Liver (tissue), 3 donors: ENCODE data around the gene RIMBP2.

ENCODE experiments used
- EGR1 ChIP-seq, 2 donors: IDR thresholded peaks; 2 replicates each; pipeline ENCODE4 v1.6.1; 2016 to 2018; ENCODE audit warnings: antibody characterized with exemption in 2 of 2, low read depth in 2 of 2
- JUND ChIP-seq, 2 donors: IDR thresholded peaks; 2 replicates each; pipeline ENCODE4 v1.6.1; 2016; ENCODE audit warnings: antibody characterized with exemption in 2 of 2
- RAD21 ChIP-seq, 2 donors: IDR thresholded peaks; 2 replicates each; pipeline ENCODE4 v1.6.1; 2016; ENCODE audit warnings: antibody characterized with exemption in 2 of 2, mild to moderate bottlenecking in 2 of 2
- RXRA ChIP-seq, 2 donors: IDR thresholded peaks; 2 replicates each; pipeline ENCODE4 v1.6.1; 2017 to 2018; ENCODE audit warnings: antibody characterized with exemption in 2 of 2, mild to moderate bottlenecking in 1 of 2
- SP1 ChIP-seq: IDR thresholded peaks from 2 replicates; pipeline ENCODE4 v1.6.1; 2018; ENCODE audit warnings: antibody characterized with exemption, mild to moderate bottlenecking
- TAF1 ChIP-seq: conservative IDR thresholded peaks from 2 replicates; pipeline ENCODE4 v1.6.1; 2016; ENCODE audit warnings: antibody characterized with exemption, mild to moderate bottlenecking
- YY1 ChIP-seq: IDR thresholded peaks from 2 replicates; pipeline ENCODE4 v1.6.1; 2016; ENCODE audit warnings: antibody characterized with exemption, mild to moderate bottlenecking
- TF ChIP-seq, protein P1 (sequence below): fragments of 150-350 bp; IDR thresholded peaks from 2 replicates; pipeline ENCODE4 v1.5.1; 2017; ENCODE audit warnings: improper control_type of control experiment, low read depth, low read length; ENCODE audit not compliant: missing input control
- TF ChIP-seq, protein P2 (sequence below): IDR thresholded peaks from 2 replicates; pipeline ENCODE4 v1.6.1; 2016; ENCODE audit warnings: antibody characterized with exemption
- TF ChIP-seq, protein P3 (sequence below): IDR thresholded peaks from 2 replicates; pipeline ENCODE4 v1.6.1; 2016; ENCODE audit warnings: antibody characterized with exemption
- TF ChIP-seq, protein P4 (sequence below): IDR thresholded peaks from 2 replicates; pipeline ENCODE4 v1.6.1; 2016; ENCODE audit warnings: antibody characterized with exemption
- TF ChIP-seq, protein P5 (sequence below): IDR thresholded peaks from 2 replicates; pipeline ENCODE4 v1.6.1; 2016; ENCODE audit warnings: antibody characterized with exemption, mild to moderate bottlenecking
- donor health status: healthy.
- donor health status: healthy.

DNA sequence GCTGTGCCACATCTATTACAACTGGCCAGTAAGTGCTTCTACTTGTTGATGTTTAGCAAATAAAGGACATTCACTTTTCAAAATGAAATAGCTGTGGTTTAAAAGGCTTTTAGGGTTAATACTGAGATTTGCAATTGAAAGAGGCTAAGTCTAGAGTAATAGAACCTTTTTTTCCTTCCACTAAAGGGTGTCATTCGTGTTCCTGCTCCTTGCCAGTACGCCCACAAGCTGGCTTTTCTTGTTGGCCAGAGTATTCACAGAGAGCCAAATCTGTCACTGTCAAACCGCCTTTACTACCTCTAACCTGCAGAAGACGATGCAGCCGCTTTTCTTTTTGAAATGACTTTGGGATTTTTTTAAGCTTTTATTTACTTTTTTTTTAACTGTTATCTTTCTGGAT is 344.8 kb downstream of the RIMBP2 start:
- TF ChIP-seq, protein P1, sequence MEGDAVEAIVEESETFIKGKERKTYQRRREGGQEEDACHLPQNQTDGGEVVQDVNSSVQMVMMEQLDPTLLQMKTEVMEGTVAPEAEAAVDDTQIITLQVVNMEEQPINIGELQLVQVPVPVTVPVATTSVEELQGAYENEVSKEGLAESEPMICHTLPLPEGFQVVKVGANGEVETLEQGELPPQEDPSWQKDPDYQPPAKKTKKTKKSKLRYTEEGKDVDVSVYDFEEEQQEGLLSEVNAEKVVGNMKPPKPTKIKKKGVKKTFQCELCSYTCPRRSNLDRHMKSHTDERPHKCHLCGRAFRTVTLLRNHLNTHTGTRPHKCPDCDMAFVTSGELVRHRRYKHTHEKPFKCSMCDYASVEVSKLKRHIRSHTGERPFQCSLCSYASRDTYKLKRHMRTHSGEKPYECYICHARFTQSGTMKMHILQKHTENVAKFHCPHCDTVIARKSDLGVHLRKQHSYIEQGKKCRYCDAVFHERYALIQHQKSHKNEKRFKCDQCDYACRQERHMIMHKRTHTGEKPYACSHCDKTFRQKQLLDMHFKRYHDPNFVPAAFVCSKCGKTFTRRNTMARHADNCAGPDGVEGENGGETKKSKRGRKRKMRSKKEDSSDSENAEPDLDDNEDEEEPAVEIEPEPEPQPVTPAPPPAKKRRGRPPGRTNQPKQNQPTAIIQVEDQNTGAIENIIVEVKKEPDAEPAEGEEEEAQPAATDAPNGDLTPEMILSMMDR: no peak
- TF ChIP-seq SP1 (no peak), RXRA (IDR thresholded peaks at IDR 0.05) (no peak), RAD21 (IDR thresholded peaks at IDR 0.05) (no peak), YY1 (no peak), JUND (IDR thresholded peaks at IDR 0.05) (no peak), EGR1 (IDR thresholded peaks at IDR 0.05; ENCODE audit: low read depth in 2 of 2) (no peak), TAF1 (no peak)
- TF ChIP-seq, protein P2, sequence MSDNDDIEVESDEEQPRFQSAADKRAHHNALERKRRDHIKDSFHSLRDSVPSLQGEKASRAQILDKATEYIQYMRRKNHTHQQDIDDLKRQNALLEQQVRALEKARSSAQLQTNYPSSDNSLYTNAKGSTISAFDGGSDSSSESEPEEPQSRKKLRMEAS: no peak
- TF ChIP-seq, protein P3, sequence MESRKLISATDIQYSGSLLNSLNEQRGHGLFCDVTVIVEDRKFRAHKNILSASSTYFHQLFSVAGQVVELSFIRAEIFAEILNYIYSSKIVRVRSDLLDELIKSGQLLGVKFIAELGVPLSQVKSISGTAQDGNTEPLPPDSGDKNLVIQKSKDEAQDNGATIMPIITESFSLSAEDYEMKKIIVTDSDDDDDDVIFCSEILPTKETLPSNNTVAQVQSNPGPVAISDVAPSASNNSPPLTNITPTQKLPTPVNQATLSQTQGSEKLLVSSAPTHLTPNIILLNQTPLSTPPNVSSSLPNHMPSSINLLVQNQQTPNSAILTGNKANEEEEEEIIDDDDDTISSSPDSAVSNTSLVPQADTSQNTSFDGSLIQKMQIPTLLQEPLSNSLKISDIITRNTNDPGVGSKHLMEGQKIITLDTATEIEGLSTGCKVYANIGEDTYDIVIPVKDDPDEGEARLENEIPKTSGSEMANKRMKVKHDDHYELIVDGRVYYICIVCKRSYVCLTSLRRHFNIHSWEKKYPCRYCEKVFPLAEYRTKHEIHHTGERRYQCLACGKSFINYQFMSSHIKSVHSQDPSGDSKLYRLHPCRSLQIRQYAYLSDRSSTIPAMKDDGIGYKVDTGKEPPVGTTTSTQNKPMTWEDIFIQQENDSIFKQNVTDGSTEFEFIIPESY: no peak
- TF ChIP-seq, protein P4, sequence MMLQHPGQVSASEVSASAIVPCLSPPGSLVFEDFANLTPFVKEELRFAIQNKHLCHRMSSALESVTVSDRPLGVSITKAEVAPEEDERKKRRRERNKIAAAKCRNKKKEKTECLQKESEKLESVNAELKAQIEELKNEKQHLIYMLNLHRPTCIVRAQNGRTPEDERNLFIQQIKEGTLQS: no peak
- TF ChIP-seq, protein P5, sequence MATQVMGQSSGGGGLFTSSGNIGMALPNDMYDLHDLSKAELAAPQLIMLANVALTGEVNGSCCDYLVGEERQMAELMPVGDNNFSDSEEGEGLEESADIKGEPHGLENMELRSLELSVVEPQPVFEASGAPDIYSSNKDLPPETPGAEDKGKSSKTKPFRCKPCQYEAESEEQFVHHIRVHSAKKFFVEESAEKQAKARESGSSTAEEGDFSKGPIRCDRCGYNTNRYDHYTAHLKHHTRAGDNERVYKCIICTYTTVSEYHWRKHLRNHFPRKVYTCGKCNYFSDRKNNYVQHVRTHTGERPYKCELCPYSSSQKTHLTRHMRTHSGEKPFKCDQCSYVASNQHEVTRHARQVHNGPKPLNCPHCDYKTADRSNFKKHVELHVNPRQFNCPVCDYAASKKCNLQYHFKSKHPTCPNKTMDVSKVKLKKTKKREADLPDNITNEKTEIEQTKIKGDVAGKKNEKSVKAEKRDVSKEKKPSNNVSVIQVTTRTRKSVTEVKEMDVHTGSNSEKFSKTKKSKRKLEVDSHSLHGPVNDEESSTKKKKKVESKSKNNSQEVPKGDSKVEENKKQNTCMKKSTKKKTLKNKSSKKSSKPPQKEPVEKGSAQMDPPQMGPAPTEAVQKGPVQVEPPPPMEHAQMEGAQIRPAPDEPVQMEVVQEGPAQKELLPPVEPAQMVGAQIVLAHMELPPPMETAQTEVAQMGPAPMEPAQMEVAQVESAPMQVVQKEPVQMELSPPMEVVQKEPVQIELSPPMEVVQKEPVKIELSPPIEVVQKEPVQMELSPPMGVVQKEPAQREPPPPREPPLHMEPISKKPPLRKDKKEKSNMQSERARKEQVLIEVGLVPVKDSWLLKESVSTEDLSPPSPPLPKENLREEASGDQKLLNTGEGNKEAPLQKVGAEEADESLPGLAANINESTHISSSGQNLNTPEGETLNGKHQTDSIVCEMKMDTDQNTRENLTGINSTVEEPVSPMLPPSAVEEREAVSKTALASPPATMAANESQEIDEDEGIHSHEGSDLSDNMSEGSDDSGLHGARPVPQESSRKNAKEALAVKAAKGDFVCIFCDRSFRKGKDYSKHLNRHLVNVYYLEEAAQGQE: no peak
